ENCODE data around the gene FRMD3.
A peak's percentile ranks its signal among the peaks of the same experiment; 100 is the strongest.

FRMD3 gene

GRCh38 chr9:83234541-83234940 is 303.7 kb downstream of the FRMD3 start:
- Histone ChIP-seq H3K27me3 (ENCODE audit: control insufficient read depth, insufficient read depth, low read length) (no peaks in the 10 kb centered on the region), H3K9me3 (ENCODE audit: control insufficient read depth, insufficient read depth, low read length) (no peaks in the 10 kb centered on the region), H3K4me1 (ENCODE audit: control insufficient read depth, insufficient read depth, low read length) (no peaks in the 10 kb centered on the region), H3K4me3 (ENCODE audit: low read length) (no peak overlapping the region), H3K27ac (ENCODE audit: low read length) (no peak overlapping the region), H3K36me3 (ENCODE audit: control insufficient read depth, insufficient read depth, low read length) (no peaks in the 10 kb centered on the region)
- no peak for DNase-seq (ENCODE audit: low read depth, low spot score)
- no CpG with 5 or more reads among the region's 3 CpGs for WGBS (ENCODE audit: insufficient coverage, insufficient read length)

- Histone ChIP-seq H3K4me1 (ENCODE audit: control insufficient read depth, insufficient read depth, low read length) (no peaks in the 10 kb centered on the region), H3K4me3 (ENCODE audit: low read length) (no peak overlapping the region), H3K27ac (ENCODE audit: low read length) (no peak overlapping the region), H3K36me3 (ENCODE audit: control insufficient read depth, insufficient read depth, low read length) (no peaks in the 10 kb centered on the region), H3K9me3 (ENCODE audit: control insufficient read depth, insufficient read depth, low read length) (no peaks in the 10 kb centered on the region), H3K27me3 (ENCODE audit: control insufficient read depth, insufficient read depth, low read length) (no peaks in the 10 kb centered on the region)
- WGBS (ENCODE audit: insufficient coverage, insufficient read length): no CpG with 5 or more reads among the region's 2 CpGs
- no peak for DNase-seq (ENCODE audit: low read depth, low spot score)
These were observed 304.6 kb downstream of the FRMD3 start for GRCh38 chr9:83233647-83234046.

GRCh38 chr9:83231039-83231438 is 307.2 kb downstream of the FRMD3 start:
- no peaks in the 10 kb centered on the region for H3K36me3 ChIP-seq (ENCODE audit: control insufficient read depth, insufficient read depth, low read length)

DNA sequence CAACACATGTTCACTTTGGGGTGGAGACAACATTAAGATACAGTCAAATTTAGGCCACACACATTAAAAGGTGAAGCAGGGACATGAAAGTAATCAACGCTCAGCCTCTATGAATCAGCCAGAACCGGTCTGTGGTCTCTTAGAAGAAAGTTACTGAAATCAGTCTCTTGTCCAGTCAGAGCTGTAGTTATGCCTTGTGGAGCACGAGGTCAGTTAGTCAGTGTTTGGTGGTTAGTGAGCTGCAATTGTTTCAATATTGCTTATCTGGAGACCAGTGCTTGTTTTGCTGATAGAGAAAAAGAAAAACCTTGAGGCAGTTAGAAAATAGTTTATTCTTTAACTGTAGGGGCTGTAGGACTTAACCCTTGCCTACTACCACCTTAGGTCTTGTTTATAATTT is 317.5 kb downstream of the FRMD3 start:
- H3K9me3 ChIP-seq (ENCODE audit: control insufficient read depth, insufficient read depth, low read length): no peaks in the 10 kb centered on the region
- H3K4me3 ChIP-seq (ENCODE audit: low read length): no peak overlapping the region
- no peaks in the 10 kb centered on the region; the same call in 1 of the 2 replicates for H3K27me3 ChIP-seq (ENCODE audit: control insufficient read depth, insufficient read depth, low read length)
- DNase-seq (ENCODE audit: low read depth, low spot score): no peak
- H3K36me3 ChIP-seq (ENCODE audit: control insufficient read depth, insufficient read depth, low read length): no peaks in the 10 kb centered on the region
- WGBS (ENCODE audit: insufficient coverage, insufficient read length): no CpG with 5 or more reads among the region's 3 CpGs
- H3K27ac ChIP-seq (ENCODE audit: low read length): no peak overlapping the region
- no peaks in the 10 kb centered on the region for H3K4me1 ChIP-seq (ENCODE audit: control insufficient read depth, insufficient read depth, low read length)

More at GRCh38 chr9:83231039-83231438, 307.2 kb downstream of the FRMD3 start:
- no peaks in the 10 kb centered on the region for H3K4me1 ChIP-seq (ENCODE audit: control insufficient read depth, insufficient read depth, low read length)
- DNase-seq (ENCODE audit: low read depth, low spot score): no peak
- WGBS (ENCODE audit: insufficient coverage, insufficient read length): no CpG with 5 or more reads among the region's 1 CpG
- H3K4me3 ChIP-seq (ENCODE audit: low read length): no peak overlapping the region
- no peak overlapping the region for H3K27ac ChIP-seq (ENCODE audit: low read length)
- no peaks in the 10 kb centered on the region for H3K27me3 ChIP-seq (ENCODE audit: control insufficient read depth, insufficient read depth, low read length)
- no peaks in the 10 kb centered on the region for H3K9me3 ChIP-seq (ENCODE audit: control insufficient read depth, insufficient read depth, low read length)

DNA sequence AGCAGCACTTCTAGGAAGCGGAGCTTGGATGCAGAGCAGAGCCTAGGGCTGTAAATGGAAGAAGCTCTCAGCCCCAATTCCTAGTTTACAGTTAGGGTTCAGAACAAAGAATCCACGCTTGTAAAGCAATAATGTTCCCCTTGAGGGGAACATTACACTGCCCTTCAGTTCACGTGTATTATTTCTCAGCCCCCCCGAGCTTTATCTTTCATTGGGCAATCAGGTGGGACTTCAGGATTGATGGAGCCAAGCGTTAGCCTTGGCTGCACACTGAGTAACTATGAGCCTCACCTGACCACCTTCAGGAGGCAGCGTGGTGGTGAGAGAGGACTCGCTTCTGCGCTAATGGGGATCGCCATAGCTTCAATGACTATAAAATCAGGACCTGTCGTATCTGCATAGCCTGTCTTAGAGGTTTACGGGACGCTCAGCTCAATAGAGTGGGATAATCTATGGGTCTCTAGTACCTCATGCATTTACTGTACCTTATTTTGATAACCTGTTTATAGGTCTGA is 318.2 kb downstream of the FRMD3 start:
- H3K27ac ChIP-seq (ENCODE audit: low read length): no peak overlapping the region
- WGBS (ENCODE audit: insufficient coverage, insufficient read length): no CpG with 5 or more reads among the region's 12 CpGs

GRCh38 chr9:83219154-83219923 is 318.9 kb downstream of the FRMD3 start:
- Histone ChIP-seq H3K9me3 (ENCODE audit: control insufficient read depth, insufficient read depth, low read length) (no peaks in the 10 kb centered on the region), H3K27me3 (ENCODE audit: control insufficient read depth, insufficient read depth, low read length) (no peaks in the 10 kb centered on the region; the same call in 1 of the 2 replicates), H3K36me3 (ENCODE audit: control insufficient read depth, insufficient read depth, low read length) (no peaks in the 10 kb centered on the region), H3K4me1 (ENCODE audit: control insufficient read depth, insufficient read depth, low read length) (no peaks in the 10 kb centered on the region), H3K27ac (ENCODE audit: low read length) (no peak overlapping the region), H3K4me3 (ENCODE audit: low read length) (peak overlapping the region; percentile 40; the same call in 1 of the 2 replicates)
- WGBS (ENCODE audit: insufficient coverage, insufficient read length): no CpG with 5 or more reads among the region's 40 CpGs
- no peak for DNase-seq (ENCODE audit: low read depth, low spot score)

More for the DNA sequence above, 318.2 kb downstream of the FRMD3 start:
- Histone ChIP-seq H3K9me3 (ENCODE audit: control insufficient read depth, insufficient read depth, low read length) (no peaks in the 10 kb centered on the region), H3K36me3 (ENCODE audit: control insufficient read depth, insufficient read depth, low read length) (no peaks in the 10 kb centered on the region), H3K27me3 (ENCODE audit: control insufficient read depth, insufficient read depth, low read length) (no peaks in the 10 kb centered on the region; the same call in 1 of the 2 replicates), H3K4me1 (ENCODE audit: control insufficient read depth, insufficient read depth, low read length) (no peaks in the 10 kb centered on the region), H3K4me3 (ENCODE audit: low read length) (peak overlapping the region; percentile 40; the same call in 1 of the 2 replicates)
- no peak for DNase-seq (ENCODE audit: low read depth, low spot score)

GRCh38 chr9:83218411-83219090 is 319.6 kb downstream of the FRMD3 start:
- Histone ChIP-seq H3K27me3 (ENCODE audit: control insufficient read depth, insufficient read depth, low read length) (no peaks in the 10 kb centered on the region; the same call in 1 of the 2 replicates), H3K4me1 (ENCODE audit: control insufficient read depth, insufficient read depth, low read length) (no peaks in the 10 kb centered on the region), H3K36me3 (ENCODE audit: control insufficient read depth, insufficient read depth, low read length) (no peaks in the 10 kb centered on the region), H3K9me3 (ENCODE audit: control insufficient read depth, insufficient read depth, low read length) (no peaks in the 10 kb centered on the region), H3K27ac (ENCODE audit: low read length) (no peak overlapping the region), H3K4me3 (ENCODE audit: low read length) (no peak overlapping the region)
- WGBS (ENCODE audit: insufficient coverage, insufficient read length): no CpG with 5 or more reads among the region's 11 CpGs
- DNase-seq (ENCODE audit: low read depth, low spot score): no peak

GRCh38 chr9:83209188-83209731 is 328.9 kb downstream of the FRMD3 start:
- no peak overlapping the region for H3K27ac ChIP-seq (ENCODE audit: low read length)
- H3K4me1 ChIP-seq (ENCODE audit: control insufficient read depth, insufficient read depth, low read length): no peaks in the 10 kb centered on the region
- no peak for DNase-seq (ENCODE audit: low read depth, low spot score)
- H3K9me3 ChIP-seq (ENCODE audit: control insufficient read depth, insufficient read depth, low read length): no peaks in the 10 kb centered on the region; the same call in 1 of the 2 replicates
- H3K27me3 ChIP-seq (ENCODE audit: control insufficient read depth, insufficient read depth, low read length): no peaks in the 10 kb centered on the region
- no peaks in the 10 kb centered on the region for H3K36me3 ChIP-seq (ENCODE audit: control insufficient read depth, insufficient read depth, low read length)
- no peak overlapping the region for H3K4me3 ChIP-seq (ENCODE audit: low read length)
- no CpG with 5 or more reads among the region's 3 CpGs for WGBS (ENCODE audit: insufficient coverage, insufficient read length)

- no peaks in the 10 kb centered on the region for H3K27me3 ChIP-seq (ENCODE audit: control insufficient read depth, insufficient read depth, low read length)
- no peaks in the 10 kb centered on the region; the same call in 1 of the 2 replicates for H3K9me3 ChIP-seq (ENCODE audit: control insufficient read depth, insufficient read depth, low read length)
- H3K36me3 ChIP-seq (ENCODE audit: control insufficient read depth, insufficient read depth, low read length): no peaks in the 10 kb centered on the region
- H3K27ac ChIP-seq (ENCODE audit: low read length): no peak overlapping the region
- no peak for DNase-seq (ENCODE audit: low read depth, low spot score)
- no CpG with 5 or more reads among the region's 9 CpGs for WGBS (ENCODE audit: insufficient coverage, insufficient read length)
- no peak overlapping the region for H3K4me3 ChIP-seq (ENCODE audit: low read length)
- H3K4me1 ChIP-seq (ENCODE audit: control insufficient read depth, insufficient read depth, low read length): no peaks in the 10 kb centered on the region
These were observed 329.9 kb downstream of the FRMD3 start for GRCh38 chr9:83208065-83208850.

GRCh38 chr9:83204047-83204446 is 334.2 kb downstream of the FRMD3 start:
- no peaks in the 10 kb centered on the region for H3K4me1 ChIP-seq (ENCODE audit: control insufficient read depth, insufficient read depth, low read length)
- H3K4me3 ChIP-seq (ENCODE audit: low read length): no peak overlapping the region
- H3K27ac ChIP-seq (ENCODE audit: low read length): no peak overlapping the region
- H3K27me3 ChIP-seq (ENCODE audit: control insufficient read depth, insufficient read depth, low read length): no peaks in the 10 kb centered on the region
- DNase-seq (ENCODE audit: low read depth, low spot score): no peak
- no peaks in the 10 kb centered on the region for H3K9me3 ChIP-seq (ENCODE audit: control insufficient read depth, insufficient read depth, low read length)
- WGBS (ENCODE audit: insufficient coverage, insufficient read length): no CpG with 5 or more reads among the region's 1 CpG
- no peaks in the 10 kb centered on the region for H3K36me3 ChIP-seq (ENCODE audit: control insufficient read depth, insufficient read depth, low read length)

Measured in iPS DF 6.9 (cell line).